ENCODE results near the gene TRIM59. TPM values are rescaled to one million over a fixed set of nuclear protein-coding genes. Genes with fewer than 3 reads are reported as not detected.

Gene TRIM59
- total RNA-seq, 1 donor from 2014 or later, result 120 TPM

GRCh38 chr3:160474416-160474838 lies 24.8 kb upstream of the TRIM59 start:
- H3K9ac ChIP-seq, result no peak overlapping the region
- Mint-ChIP-seq H3K9me3 (peaks cover 18% of the 10 kb centered on the region), H3K27me3 (ENCODE audit: insufficient read depth, low read depth) (no peaks in the 10 kb centered on the region), H3K4me3 (no peak overlapping the region), H3K36me3 (no peaks in the 10 kb centered on the region), H3K4me1 (no peaks in the 10 kb centered on the region), H3K27ac (no peak overlapping the region)
- no peaks in the 10 kb centered on the region for H4K20me1 ChIP-seq (ENCODE audit: low read depth)
- no peaks in the 10 kb centered on the region for H3K27me3 ChIP-seq
- TF ChIP-seq, protein P1, sequence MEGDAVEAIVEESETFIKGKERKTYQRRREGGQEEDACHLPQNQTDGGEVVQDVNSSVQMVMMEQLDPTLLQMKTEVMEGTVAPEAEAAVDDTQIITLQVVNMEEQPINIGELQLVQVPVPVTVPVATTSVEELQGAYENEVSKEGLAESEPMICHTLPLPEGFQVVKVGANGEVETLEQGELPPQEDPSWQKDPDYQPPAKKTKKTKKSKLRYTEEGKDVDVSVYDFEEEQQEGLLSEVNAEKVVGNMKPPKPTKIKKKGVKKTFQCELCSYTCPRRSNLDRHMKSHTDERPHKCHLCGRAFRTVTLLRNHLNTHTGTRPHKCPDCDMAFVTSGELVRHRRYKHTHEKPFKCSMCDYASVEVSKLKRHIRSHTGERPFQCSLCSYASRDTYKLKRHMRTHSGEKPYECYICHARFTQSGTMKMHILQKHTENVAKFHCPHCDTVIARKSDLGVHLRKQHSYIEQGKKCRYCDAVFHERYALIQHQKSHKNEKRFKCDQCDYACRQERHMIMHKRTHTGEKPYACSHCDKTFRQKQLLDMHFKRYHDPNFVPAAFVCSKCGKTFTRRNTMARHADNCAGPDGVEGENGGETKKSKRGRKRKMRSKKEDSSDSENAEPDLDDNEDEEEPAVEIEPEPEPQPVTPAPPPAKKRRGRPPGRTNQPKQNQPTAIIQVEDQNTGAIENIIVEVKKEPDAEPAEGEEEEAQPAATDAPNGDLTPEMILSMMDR (IDR thresholded peaks at IDR 0.05), result no peak
- no peak for TF ChIP-seq EZH2phosphoT487 (IDR thresholded peaks at IDR 0.05)
- no peak for TF ChIP-seq EZH2 (IDR thresholded peaks at IDR 0.05)
- no peaks in the 10 kb centered on the region for H3K9me3 ChIP-seq (ENCODE audit: low read depth)
- no peaks in the 10 kb centered on the region for H3K4me1 ChIP-seq
- no peak overlapping the region for H3K27ac ChIP-seq
- DNase-seq (ENCODE audit: low spot score), result no peak
- no peaks in the 10 kb centered on the region for H3K36me3 ChIP-seq
- no peak overlapping the region for H3K4me3 ChIP-seq
- H3K4me2 ChIP-seq, result no peak overlapping the region
- H3K79me2 ChIP-seq (ENCODE audit: low read depth), result no peaks in the 10 kb centered on the region
- H3F3A ChIP-seq (ENCODE audit: low read depth), result no peaks in the 10 kb centered on the region
- no peak overlapping the region for H2AFZ ChIP-seq (replicated peaks)

DNA sequence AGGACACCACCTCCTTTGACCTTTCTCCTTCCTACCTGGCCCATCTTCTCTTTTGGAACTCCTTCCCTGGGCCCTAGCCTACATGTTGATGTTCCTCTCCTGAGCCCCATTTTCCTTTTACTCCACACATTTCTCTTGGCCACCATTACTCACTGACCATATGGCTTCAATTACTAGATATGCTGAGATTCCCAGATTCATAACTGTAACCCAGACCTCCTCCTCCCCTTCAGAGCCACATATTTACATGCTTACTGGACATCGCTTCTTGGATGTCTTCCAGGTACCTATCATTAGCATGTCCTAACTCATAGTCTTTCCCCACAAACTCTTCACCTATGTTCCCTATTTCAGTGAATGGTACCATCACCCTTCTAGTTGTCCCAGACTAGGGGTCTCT lies 24.4 kb upstream of the TRIM59 start:
- no peak overlapping the region for H3K27ac ChIP-seq
- H3K4me1 ChIP-seq, result no peaks in the 10 kb centered on the region
- Mint-ChIP-seq H3K27me3 (ENCODE audit: insufficient read depth, low read depth) (no peaks in the 10 kb centered on the region), H3K4me1 (no peaks in the 10 kb centered on the region), H3K27ac (no peak overlapping the region), H3K4me3 (no peak overlapping the region), H3K9me3 (peaks cover 21% of the 10 kb centered on the region), H3K36me3 (no peaks in the 10 kb centered on the region)
- H3K79me2 ChIP-seq (ENCODE audit: low read depth), result no peaks in the 10 kb centered on the region
- H3K36me3 ChIP-seq, result no peaks in the 10 kb centered on the region
- no peak overlapping the region for H2AFZ ChIP-seq (replicated peaks)
- H3K4me2 ChIP-seq, result no peak overlapping the region
- DNase-seq (ENCODE audit: low spot score), result no peak
- H3K9me3 ChIP-seq (ENCODE audit: low read depth), result no peaks in the 10 kb centered on the region
- TF ChIP-seq, protein P1 (IDR thresholded peaks at IDR 0.05), result no peak
- no peak for TF ChIP-seq EZH2phosphoT487 (IDR thresholded peaks at IDR 0.05)
- no peaks in the 10 kb centered on the region for H4K20me1 ChIP-seq (ENCODE audit: low read depth)
- no peaks in the 10 kb centered on the region for H3K27me3 ChIP-seq
- no peak overlapping the region for H3K4me3 ChIP-seq
- H3F3A ChIP-seq (ENCODE audit: low read depth), result no peaks in the 10 kb centered on the region
- H3K9ac ChIP-seq, result no peak overlapping the region

DNA sequence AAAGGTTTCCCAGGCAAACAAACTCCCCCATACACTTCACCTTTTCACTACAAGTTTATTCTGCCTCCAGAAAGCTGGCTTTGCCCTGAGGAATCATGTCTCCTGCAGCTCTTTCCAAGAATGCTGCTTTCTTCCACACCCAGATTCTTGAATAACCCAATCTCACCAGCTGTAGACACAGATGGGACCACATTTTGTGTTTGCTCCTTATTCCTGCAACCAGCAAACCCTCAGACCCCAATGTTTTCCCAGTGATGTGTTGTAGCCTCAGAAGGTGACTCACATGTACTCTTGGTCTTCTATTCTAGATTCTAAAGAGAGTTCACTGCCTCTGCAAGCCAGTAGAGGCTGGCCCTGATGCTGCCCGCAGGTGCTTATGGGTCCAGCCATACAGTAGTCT lies 23.6 kb upstream of the TRIM59 start:
- H3K4me1 Mint-ChIP-seq, result no peaks in the 10 kb centered on the region
- no peaks in the 10 kb centered on the region for H3K9me3 ChIP-seq (ENCODE audit: low read depth)
- H3K27ac Mint-ChIP-seq, result no peak overlapping the region
- no peaks in the 10 kb centered on the region for H3K27me3 Mint-ChIP-seq (ENCODE audit: insufficient read depth, low read depth)
- no peak overlapping the region for H3K4me3 ChIP-seq
- peaks cover 27% of the 10 kb centered on the region for H3K9me3 Mint-ChIP-seq
- H2AFZ ChIP-seq (replicated peaks), result no peak overlapping the region
- H3K36me3 Mint-ChIP-seq, result no peaks in the 10 kb centered on the region
- H3K27me3 ChIP-seq, result no peaks in the 10 kb centered on the region
- H3K36me3 ChIP-seq, result no peaks in the 10 kb centered on the region
- H3K9ac ChIP-seq, result no peak overlapping the region
- TF ChIP-seq EZH2 (IDR thresholded peaks at IDR 0.05), result no peak
- TF ChIP-seq EZH2phosphoT487 (IDR thresholded peaks at IDR 0.05), result no peak
- TF ChIP-seq, protein P1 (IDR thresholded peaks at IDR 0.05), result no peak
- no peak overlapping the region for H3K4me2 ChIP-seq
- no peaks in the 10 kb centered on the region for H3F3A ChIP-seq (ENCODE audit: low read depth)
- no peaks in the 10 kb centered on the region for H3K79me2 ChIP-seq (ENCODE audit: low read depth)
- H4K20me1 ChIP-seq (ENCODE audit: low read depth), result no peaks in the 10 kb centered on the region
- no peak for DNase-seq (ENCODE audit: low spot score)
- no peaks in the 10 kb centered on the region for H3K4me1 ChIP-seq
- H3K4me3 Mint-ChIP-seq, result no peak overlapping the region
- no peak overlapping the region for H3K27ac ChIP-seq
